CD14-positive monocyte (primary cell): ENCODE results near the gene UBL3. TPM values are rescaled to one million over a fixed set of nuclear protein-coding genes. Genes with fewer than 3 reads are reported as not detected.

Experiments
- DNase-seq, 3 donors: peaks; one replicate each; pipeline ENCODE4 v3.0.0-alpha.2; 2011 to 2022
- H2AFZ ChIP-seq: 2 replicates; pipeline ENCODE4 v1.6.0; 2012; ENCODE audit warnings: mild to moderate bottlenecking, low read depth, low read length, inconsistent platforms; ENCODE audit not compliant: insufficient read depth, poor library complexity, severe bottlenecking
- H3K27ac ChIP-seq, 2 donors: 1 replicate in 1 of 2; 2 replicates in 1 of 2; pipeline ENCODE4 v1.5.1; 2012 to 2013; ENCODE audit warnings: low read length in 2 of 2, control low read depth in 1 of 2, inconsistent platforms in 1 of 2, low read depth in 1 of 2, mild to moderate bottlenecking in 1 of 2
- H3K27me3 ChIP-seq, 2 donors: one replicate each; pipeline versions ENCODE4 v1.6.0 to v1.6.1; 2011 to 2013; ENCODE audit warnings: low read length in 2 of 2; ENCODE audit not compliant: control insufficient read depth in 2 of 2, insufficient read depth in 2 of 2
- H3K36me3 ChIP-seq, 2 donors: replicated peaks in 1 of 2; 1 replicate in 1 of 2; 2 replicates in 1 of 2; pipeline versions ENCODE4 v1.5.1 to v1.6.1; 2012 to 2013; ENCODE audit warnings: low read length in 2 of 2, control low read depth in 1 of 2, inconsistent platforms in 1 of 2, mild to moderate bottlenecking in 1 of 2; ENCODE audit not compliant: insufficient read depth in 2 of 2, control insufficient read depth in 1 of 2
- H3K4me1 ChIP-seq, 2 donors: 1 replicate in 1 of 2; 2 replicates in 1 of 2; pipeline versions ENCODE4 v1.5.1 to v1.6.1; 2012 to 2013; ENCODE audit warnings: low read length in 2 of 2, control low read depth in 1 of 2, inconsistent platforms in 1 of 2, mild to moderate bottlenecking in 1 of 2, moderate library complexity in 1 of 2; ENCODE audit not compliant: insufficient read depth in 2 of 2, control insufficient read depth in 1 of 2
- H3K4me2 ChIP-seq: replicated peaks from 2 replicates; pipeline ENCODE3; 2012; ENCODE audit warnings: low read length, moderate library complexity, mild to moderate bottlenecking; ENCODE audit not compliant: poor library complexity, severe bottlenecking; ENCODE audit errors: extremely low read depth
- H3K4me3 ChIP-seq, 3 experiments: fragments of 200-600 bp in 1 of 3; sonication (generic) in 1 of 3; replicated peaks in 1 of 3; 1 replicate in 2 of 3; 2 replicates in 1 of 3; pipeline ENCODE4 v1.5.1; 2011 to 2013; ENCODE audit warnings: low read length in 3 of 3, mild to moderate bottlenecking in 3 of 3, control low read depth in 2 of 3, low read depth in 2 of 3, inconsistent platforms in 1 of 3, moderate library complexity in 1 of 3
- H3K79me2 ChIP-seq: 2 replicates; pipeline ENCODE4 v1.6.0; 2012; ENCODE audit warnings: mild to moderate bottlenecking, control low read depth, inconsistent platforms, low read length, moderate library complexity; ENCODE audit not compliant: insufficient read depth
- H3K9ac ChIP-seq: 2 replicates; pipeline ENCODE4 v1.6.0; 2017; ENCODE audit warnings: low read length, mild to moderate bottlenecking; ENCODE audit not compliant: insufficient read depth, poor library complexity, severe bottlenecking
- H3K9me3 ChIP-seq, 2 donors: replicated peaks in 1 of 2; 1 replicate in 1 of 2; 2 replicates in 1 of 2; pipeline versions ENCODE4 v1.5.1 to v1.6.1; 2012 to 2013; ENCODE audit warnings: low read length in 2 of 2, control low read depth in 1 of 2; ENCODE audit not compliant: control insufficient read depth in 1 of 2, insufficient read depth in 1 of 2
- H4K20me1 ChIP-seq: 2 replicates; pipeline ENCODE4 v1.6.0; 2012; ENCODE audit warnings: mild to moderate bottlenecking, low read length, control low read depth, moderate library complexity; ENCODE audit not compliant: insufficient read depth
- H3K27ac Mint-ChIP-seq, 7 donors: one replicate each; pipeline ENCODE4 v1.8.0; 2020; ENCODE audit warnings: mild to moderate bottlenecking in 7 of 7, mixed read lengths in 7 of 7, moderate library complexity in 6 of 7, inconsistent platforms in 2 of 7
- H3K27me3 Mint-ChIP-seq, 3 donors: one replicate each; pipeline ENCODE4 v1.8.0; 2021 to 2022; ENCODE audit warnings: low read depth in 3 of 3, mild to moderate bottlenecking in 3 of 3, mixed read lengths in 3 of 3, moderate library complexity in 3 of 3, inconsistent platforms in 1 of 3
- H3K36me3 Mint-ChIP-seq, 2 donors: one replicate each; pipeline ENCODE4 v1.8.0; 2020; ENCODE audit warnings: mixed read lengths in 2 of 2, inconsistent platforms in 1 of 2, mild to moderate bottlenecking in 1 of 2
- H3K4me1 Mint-ChIP-seq: one replicate; pipeline ENCODE4 v1.8.0; 2020; ENCODE audit warnings: mild to moderate bottlenecking, mixed read lengths
- H3K4me3 Mint-ChIP-seq, 2 donors: one replicate each; pipeline ENCODE4 v1.8.0; 2020; ENCODE audit warnings: mild to moderate bottlenecking in 2 of 2, mixed read lengths in 2 of 2, moderate library complexity in 1 of 2
- H3K9me3 Mint-ChIP-seq, 7 donors: one replicate each; pipeline ENCODE4 v1.8.0; 2020 to 2022; ENCODE audit warnings: mixed read lengths in 7 of 7, mild to moderate bottlenecking in 6 of 7, moderate library complexity in 6 of 7, inconsistent platforms in 2 of 7
- CTCF ChIP-seq: fragments of 200-600 bp; IDR thresholded peaks from one replicate; pipeline ENCODE4 v1.8.0; 2022; ENCODE audit warnings: antibody characterized with exemption, mild to moderate bottlenecking
- WGBS: methylation state at CpG from one replicate; pipeline ENCODE4 v1.1.5; 2013; ENCODE audit warnings: missing lambda C conversion rate; ENCODE audit not compliant: insufficient coverage; 5-methylcytosine and 5-hydroxymethylcytosine counted together
- intact Hi-C, 2 donors: fragments of 100-400 bp; cut with micrococcal nuclease; formaldehyde crosslinking; loops; one replicate each; pipeline versions ENCODE4 v1.15.0 to v1.15.1; 2023
- polyA plus RNA-seq, 3 donors: library from polyadenylated mRNA; depleted of rRNA in 1 of 3; unstranded in 2 of 3; stranded (reverse) in 1 of 3; fragments of 300-500 nt in 2 of 3; fragments of >200 nt in 1 of 3; fragmentation: Illumina TruSeq in 2 of 3; gene quantifications; 1 replicate in 2 of 3; 2 replicates in 1 of 3; pipeline ENCODE4 v1.2.3, GENCODE V29; 2012 to 2021

UBL3 gene
- polyA plus RNA-seq, 3 donors, result 13.0 to 32.3 (median 28.2) TPM

DNA sequence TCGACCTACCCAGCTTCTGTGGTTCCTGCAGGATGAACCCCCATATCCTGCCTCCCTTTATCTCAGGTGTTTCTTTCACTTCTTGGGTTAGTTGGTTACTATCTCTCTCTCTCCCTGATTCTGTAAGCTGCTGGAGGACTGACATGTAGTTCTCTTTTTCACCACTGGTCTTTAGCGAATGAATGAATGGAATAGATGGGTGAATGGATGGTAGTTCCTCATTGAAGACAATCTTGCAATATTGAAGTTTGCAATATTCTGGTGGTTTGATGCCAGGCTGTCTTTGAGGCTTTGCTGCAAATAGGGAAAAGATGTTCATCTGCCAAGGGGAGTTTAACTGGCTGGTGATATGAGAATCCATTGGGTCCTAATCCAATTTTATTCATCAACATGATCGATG, 120.2 kb downstream of the UBL3 start:
- no peak for DNase-seq
- Histone ChIP-seq H3K9me3 (peaks cover 0 to 3% of the 10 kb centered on the region in 2 donors), H3K4me2 (no peak overlapping the region), H3K4me1 (no peaks in the 10 kb centered on the region), H3K27ac (no peak overlapping the region), H3K4me3 (no peak overlapping the region), H4K20me1 (no peaks in the 10 kb centered on the region), H2AFZ (no peak overlapping the region), H3K36me3 (no peaks in the 10 kb centered on the region), H3K27me3 (peaks cover 4 to 11% of the 10 kb centered on the region in 2 donors), H3K79me2 (no peaks in the 10 kb centered on the region), H3K9ac (no peak overlapping the region)
- intact Hi-C loops, result no loop called here
- Mint-ChIP-seq H3K4me3 (no peak overlapping the region), H3K27ac (no peak overlapping the region), H3K36me3 (no peaks in the 10 kb centered on the region), H3K9me3 (peaks cover 3 to 14% (median 10%) of the 10 kb centered on the region in 7 donors), H3K27me3 (peaks cover 17 to 33% (median 29%) of the 10 kb centered on the region in 3 donors), H3K4me1 (no peaks in the 10 kb centered on the region)
- 20% methylated on average over 1 of the region's 3 CpGs for WGBS
- TF ChIP-seq CTCF, result peak; percentile 27

DNA sequence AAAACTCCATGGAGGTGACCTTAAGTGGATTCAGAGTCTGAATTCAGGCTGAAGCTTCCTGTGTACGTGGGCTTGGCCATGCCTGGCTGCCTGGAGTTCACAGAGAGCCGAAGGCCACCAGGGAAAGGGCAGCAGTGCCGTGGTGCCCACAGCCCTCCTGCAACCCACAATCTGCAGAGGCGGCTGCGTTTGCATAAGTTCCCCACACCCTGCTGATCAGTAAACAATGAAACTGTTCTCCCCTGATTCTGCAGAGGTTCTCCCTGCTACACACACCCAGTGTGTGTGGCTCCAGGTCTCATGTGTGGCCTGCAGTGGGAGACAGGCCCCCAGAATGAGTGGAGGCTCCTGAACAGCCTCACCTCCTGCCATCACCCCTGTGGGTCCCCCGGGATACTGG, 128.0 kb downstream of the UBL3 start:
- H3K4me1 ChIP-seq, result no peaks in the 10 kb centered on the region
- H3K79me2 ChIP-seq, result no peaks in the 10 kb centered on the region
- Mint-ChIP-seq H3K9me3 (peaks cover 3 to 13% (median 9%) of the 10 kb centered on the region in 7 donors), H3K27ac (no peak overlapping the region), H3K4me3 (no peak overlapping the region), H3K27me3 (peaks cover 0 to 5% (median 0%) of the 10 kb centered on the region in 3 donors), H3K4me1 (no peaks in the 10 kb centered on the region), H3K36me3 (no peaks in the 10 kb centered on the region)
- H3K9me3 ChIP-seq, result peaks cover 0 to 3% of the 10 kb centered on the region in 2 donors
- no peak overlapping the region for H3K9ac ChIP-seq
- no peak for TF ChIP-seq CTCF
- 88% methylated on average over 5 of the region's 6 CpGs for WGBS
- H3K27me3 ChIP-seq, result no peaks in the 10 kb centered on the region
- no peaks in the 10 kb centered on the region for H4K20me1 ChIP-seq
- no peaks in the 10 kb centered on the region for H3K36me3 ChIP-seq
- no peak overlapping the region for H2AFZ ChIP-seq
- no peak overlapping the region for H3K4me3 ChIP-seq
- intact Hi-C loops, result no loop called here
- no peak for DNase-seq
- H3K27ac ChIP-seq, result no peak overlapping the region
- H3K4me2 ChIP-seq, result no peak overlapping the region
